GM12892 (cell line): ENCODE data around the gene GLTPD2.

Source experiments
- POLR2A ChIP-seq: IDR thresholded peaks from 2 replicates; pipeline ENCODE4 v1.6.1; 2011; ENCODE audit warnings: low read depth, low read length, control low read depth
- POLR2AphosphoS5 ChIP-seq: IDR thresholded peaks from 2 replicates; pipeline ENCODE4 v1.6.1; 2011; ENCODE audit warnings: low read depth, low read length, control low read depth
- TAF1 ChIP-seq: IDR thresholded peaks from 2 replicates; pipeline ENCODE4 v1.6.1; 2011; ENCODE audit warnings: low read depth, mild to moderate bottlenecking, control low read depth, low read length, borderline replicate concordance

DNA sequence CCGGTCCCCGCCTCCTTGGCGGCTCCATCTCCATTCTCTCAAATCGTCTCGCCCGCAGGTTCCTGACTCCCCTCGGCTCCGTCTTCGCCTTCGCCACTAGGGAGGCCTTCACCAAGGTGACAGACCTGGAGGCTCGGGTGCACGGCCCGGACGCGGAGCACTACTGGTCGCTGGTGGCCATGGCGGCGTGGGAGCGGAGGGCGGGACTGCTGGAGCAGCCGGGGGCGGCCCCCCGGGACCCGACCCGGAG is 862 bp downstream of the GLTPD2 start:
- TF ChIP-seq TAF1 = no peak
- TF ChIP-seq POLR2AphosphoS5 = no peak
- no peak for TF ChIP-seq POLR2A
